ENCODE measurements around the gene NDC1. TPM values are rescaled to one million over a fixed set of nuclear protein-coding genes. Genes with fewer than 3 reads are reported as not detected.

The NDC1 gene
- total and polyA plus RNA-seq, 2 of the 4 experiments (the other 2 are of a cell fraction) = 11.8 to 33.9 TPM

- H3K79me1 ChIP-seq (ENCODE audit: low read depth in 1 of 2, low read length in 2 of 2) = peaks cover 14 to 25% of the 10 kb centered on the region in 2 experiments; a peak in 3 of 4 replicates
- no peak overlapping the region for H2AK5ac ChIP-seq (ENCODE audit: low read depth, low read length)
- peak overlapping the region; percentile 75; the same call in 1 of the 2 replicates for H3K4me2 ChIP-seq (ENCODE audit: low read depth, low read length)
- H2BK120ac ChIP-seq (ENCODE audit: low read depth, low read length) = no peak overlapping the region
- ChIA-PET POLR2A (ENCODE audit: unreplicated experiment) (no interaction called here), CTCF (interaction anchor here (0.5 to 1.1 kb wide), 3 partner anchors 10 to 20 kb away, joined by 3 to 4 read pairs (median 4); no protein-coding TSS in a partner anchor)
- no TSS peak for BruUV-seq (replicated peaks)
- in situ Hi-C loops (cut with MboI; ENCODE audit: low sequenced_read_pairs) (no loop called here), intact Hi-C loops (cut with micrococcal nuclease) (no loop called here), dilution Hi-C loops (cut with HindIII; ENCODE audit: low sequenced_read_pairs, unreplicated experiment) (no loop called here)
- H3K23ac ChIP-seq (ENCODE audit: low read depth, low read length) = no peak overlapping the region
- no peaks in the 10 kb centered on the region for H3K27me3 ChIP-seq (ENCODE audit: control insufficient read depth, insufficient read depth, low read length)
- peaks cover 10% of the 10 kb centered on the region; the same call in 1 of the 2 replicates for H3K4me1 ChIP-seq (ENCODE audit: control insufficient read depth, insufficient read depth, low read length)
- no peak overlapping the region for H3K18ac ChIP-seq (ENCODE audit: low read depth, low read length)
- H2BK15ac ChIP-seq (ENCODE audit: low read depth, low read length) = no peak overlapping the region
- no peak overlapping the region for H2AK9ac ChIP-seq (replicated peaks; ENCODE audit: low read depth, low read length, poor library complexity)
- 17% methylated on average over 1 of the region's 5 CpGs; no CpG with 5 or more reads in 1 of the 2 experiments for WGBS, 2 experiments (ENCODE audit: extremely low coverage in 2 of 2, insufficient read length in 1 of 2)
- H3K56ac ChIP-seq (ENCODE audit: extremely low read depth, insufficient read depth, low read length) = no peak overlapping the region
- H2BK5ac ChIP-seq (ENCODE audit: low read depth, low read length, poor library complexity, severe bottlenecking) = no peak overlapping the region
- 0 out of 2 replicates have a peak, but pooled peaks cover 4% of the 10 kb centered on the region for H4K20me1 ChIP-seq (ENCODE audit: insufficient read depth, low read length)
- peaks cover 6% of the 10 kb centered on the region; the same call in 1 of the 2 replicates for H3K36me3 ChIP-seq (ENCODE audit: control insufficient read depth, insufficient read depth, low read length)
- ATAC-seq (ENCODE audit: low read depth) (peak; percentile 90), DNase-seq (peak; percentile 92)
- TF ChIP-seq CTCF (conservative IDR thresholded peaks at IDR 0.05; ENCODE audit: low read depth, low read length) = no peak
- no peak for TF ChIP-seq RAD21 (IDR thresholded peaks at IDR 0.05; ENCODE audit: low read length)
- no peak for TF ChIP-seq FOS (IDR thresholded peaks at IDR 0.05; ENCODE audit: low read depth, low read length)
- TF ChIP-seq MAZ (IDR thresholded peaks at IDR 0.05; ENCODE audit: borderline replicate concordance, low read depth, low read length) = no peak
- TF ChIP-seq BHLHE40 (IDR thresholded peaks at IDR 0.05; ENCODE audit: low read depth, low read length) = peak; percentile 76
- no peak for TF ChIP-seq RCOR1 (IDR thresholded peaks at IDR 0.05; ENCODE audit: insufficient replicate concordance, low read length)
- no peak overlapping the region for H3K4ac ChIP-seq (ENCODE audit: low read depth, low read length)
- H3K4me3 ChIP-seq (ENCODE audit: insufficient read depth, low read depth, low read length) = no peak overlapping the region
- H4K5ac ChIP-seq (ENCODE audit: low read depth, low read length) = no peak overlapping the region
- H3K9ac ChIP-seq (ENCODE audit: low read depth, low read length) = no peak overlapping the region
- no peak overlapping the region; a peak in 1 of 4 replicates for H4K8ac ChIP-seq (ENCODE audit: low read depth in 2 of 2, low read length in 2 of 2)
- no peak overlapping the region for H3K14ac ChIP-seq (replicated peaks; ENCODE audit: low read depth, low read length)
- peaks cover 6% of the 10 kb centered on the region; the same call in 1 of the 2 replicates for H3K9me1 ChIP-seq (ENCODE audit: insufficient read depth, low read length)
- no peak overlapping the region for H2AFZ ChIP-seq (replicated peaks; ENCODE audit: low read length, poor library complexity)
- H4K91ac ChIP-seq (ENCODE audit: insufficient read depth, low read depth, low read length) = no peak overlapping the region
- no peak overlapping the region for H3K27ac ChIP-seq (ENCODE audit: insufficient read depth, low read length)
- no peaks in the 10 kb centered on the region; the same call in 1 of the 2 replicates for H3K9me3 ChIP-seq (ENCODE audit: control insufficient read depth, insufficient read depth, low read length)
- no peak overlapping the region for H2BK20ac ChIP-seq (ENCODE audit: low read depth, low read length)
These were observed 30.2 kb downstream of the NDC1 start for GRCh38 chr1:53807916-53808315.

All from IMR-90 (cell line).